ENCODE results near the gene CRMP1.

The CRMP1 gene

GRCh38 chr4:5893004-5893580 is at the start of gene CRMP1:
Gene CRMP1, minus strand, starts transcription at chr4:5893086. Its CDS starts 117 bp downstream, at chr4:5892969.
- no peak for DNase-seq

GRCh38 chr4:5941601-5942000 is 48.7 kb upstream of the CRMP1 start:
- no peak for DNase-seq

GRCh38 chr4:5940470-5941203 is 47.8 kb upstream of the CRMP1 start:
- DNase-seq = no peak

GRCh38 chr4:5933996-5934831 is 41.3 kb upstream of the CRMP1 start:
- no peak for DNase-seq

- no peak for DNase-seq
Observed at GRCh38 chr4:5933116-5933515, 40.2 kb upstream of the CRMP1 start.

- no peak for DNase-seq
Observed at GRCh38 chr4:5932035-5932568, 39.2 kb upstream of the CRMP1 start.

GRCh38 chr4:5931526-5931925 is 38.6 kb upstream of the CRMP1 start:
- DNase-seq = no peak

GRCh38 chr4:5930876-5931275 is 38.0 kb upstream of the CRMP1 start:
- no peak for DNase-seq

GRCh38 chr4:5930456-5930855 is 37.6 kb upstream of the CRMP1 start:
- no peak for DNase-seq

GRCh38 chr4:5928844-5929420 is 36.0 kb upstream of the CRMP1 start:
- DNase-seq = no peak

GRCh38 chr4:5928274-5928673 is 35.4 kb upstream of the CRMP1 start:
- DNase-seq = no peak

- no peak for DNase-seq
Observed at GRCh38 chr4:5927747-5928146, 34.9 kb upstream of the CRMP1 start.

- no peak for DNase-seq
Observed at GRCh38 chr4:5927116-5927515, 34.2 kb upstream of the CRMP1 start.

GRCh38 chr4:5926598-5926997 is 33.7 kb upstream of the CRMP1 start:
- no peak for DNase-seq

- DNase-seq = no peak
Observed at GRCh38 chr4:5925419-5926200, 32.7 kb upstream of the CRMP1 start.

GRCh38 chr4:5924461-5925125 is 31.7 kb upstream of the CRMP1 start:
- no peak for DNase-seq

GRCh38 chr4:5923376-5923775 is 30.5 kb upstream of the CRMP1 start:
- DNase-seq = no peak

- no peak for DNase-seq
Observed at GRCh38 chr4:5922556-5922955, 29.7 kb upstream of the CRMP1 start.

- no peak for DNase-seq
Observed at GRCh38 chr4:5921981-5922380, 29.1 kb upstream of the CRMP1 start.

- no peak for DNase-seq
Observed at GRCh38 chr4:5921101-5921980, 28.5 kb upstream of the CRMP1 start.

GRCh38 chr4:5919571-5919970 is 26.7 kb upstream of the CRMP1 start:
- no peak for DNase-seq

Measured in inflammatory macrophage treated with lipopolysaccharide for 4 hours (primary cell).